Breast epithelium (tissue), 3 donors: ENCODE results near the gene IL9.

Source experiments
- POLR2A ChIP-seq: fragments of 450-650 bp; IDR thresholded peaks from one replicate; pipeline ENCODE4 v1.6.1; 2016; ENCODE audit warnings: antibody characterized with exemption, mild to moderate bottlenecking, moderate library complexity
- POLR2AphosphoS5 ChIP-seq, 3 donors: sonication (generic); formaldehyde crosslinking; IDR thresholded peaks; one replicate each; pipeline ENCODE4 v1.6.1; 2017; ENCODE audit warnings: antibody characterized with exemption in 3 of 3
- TF ChIP-seq, protein P1 (sequence below), 3 donors: fragments of 450-650 bp; IDR thresholded peaks; one replicate each; pipeline ENCODE4 v1.5.1; 2016 to 2017; ENCODE audit warnings: antibody characterized with exemption in 3 of 3, mild to moderate bottlenecking in 3 of 3, moderate library complexity in 3 of 3

DNA sequence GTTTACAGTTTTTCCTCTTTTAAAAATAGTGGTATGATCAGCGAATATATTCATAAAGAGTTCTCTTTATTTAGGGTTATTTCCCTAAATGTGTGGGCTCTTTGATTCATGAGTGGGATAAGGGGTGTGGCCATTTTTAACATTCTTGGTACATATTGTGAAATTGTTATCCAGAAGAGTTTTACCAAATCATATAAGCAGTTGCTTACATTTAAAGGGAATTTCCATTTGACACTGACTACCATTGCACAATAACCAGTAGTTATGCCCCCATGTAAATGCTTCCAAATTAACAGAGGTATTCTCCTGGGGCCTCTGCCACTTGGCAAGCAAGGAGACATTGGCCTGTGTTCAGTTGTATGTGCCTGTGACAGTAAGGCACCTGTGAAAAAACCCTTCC is 34.0 kb downstream of the IL9 start:
- TF ChIP-seq, protein P1, sequence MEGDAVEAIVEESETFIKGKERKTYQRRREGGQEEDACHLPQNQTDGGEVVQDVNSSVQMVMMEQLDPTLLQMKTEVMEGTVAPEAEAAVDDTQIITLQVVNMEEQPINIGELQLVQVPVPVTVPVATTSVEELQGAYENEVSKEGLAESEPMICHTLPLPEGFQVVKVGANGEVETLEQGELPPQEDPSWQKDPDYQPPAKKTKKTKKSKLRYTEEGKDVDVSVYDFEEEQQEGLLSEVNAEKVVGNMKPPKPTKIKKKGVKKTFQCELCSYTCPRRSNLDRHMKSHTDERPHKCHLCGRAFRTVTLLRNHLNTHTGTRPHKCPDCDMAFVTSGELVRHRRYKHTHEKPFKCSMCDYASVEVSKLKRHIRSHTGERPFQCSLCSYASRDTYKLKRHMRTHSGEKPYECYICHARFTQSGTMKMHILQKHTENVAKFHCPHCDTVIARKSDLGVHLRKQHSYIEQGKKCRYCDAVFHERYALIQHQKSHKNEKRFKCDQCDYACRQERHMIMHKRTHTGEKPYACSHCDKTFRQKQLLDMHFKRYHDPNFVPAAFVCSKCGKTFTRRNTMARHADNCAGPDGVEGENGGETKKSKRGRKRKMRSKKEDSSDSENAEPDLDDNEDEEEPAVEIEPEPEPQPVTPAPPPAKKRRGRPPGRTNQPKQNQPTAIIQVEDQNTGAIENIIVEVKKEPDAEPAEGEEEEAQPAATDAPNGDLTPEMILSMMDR (IDR thresholded peaks at IDR 0.05), result no peak
- TF ChIP-seq POLR2A (no peak), POLR2AphosphoS5 (IDR thresholded peaks at IDR 0.05) (no peak)
